CD4-positive, alpha-beta T cell treated with Interferon alpha-2 for 1 hour (primary cell): Measurements from ENCODE around the gene BANP.
"Not testable (repeated sequence)": the region's sequence is repeated elsewhere in the genome, so short reads cannot be mapped to it uniquely, and the experiment has no call there.

Experiments
- DNase-seq, 2 donors: peaks; one replicate each; pipeline ENCODE4 v3.0.0-alpha.2; 2020 to 2022

The BANP gene

GRCh38 chr16:87926246-87927194 is 24.7 kb upstream of the BANP start:
- peak in 1 of 2 donors; percentile 37 for DNase-seq

DNA sequence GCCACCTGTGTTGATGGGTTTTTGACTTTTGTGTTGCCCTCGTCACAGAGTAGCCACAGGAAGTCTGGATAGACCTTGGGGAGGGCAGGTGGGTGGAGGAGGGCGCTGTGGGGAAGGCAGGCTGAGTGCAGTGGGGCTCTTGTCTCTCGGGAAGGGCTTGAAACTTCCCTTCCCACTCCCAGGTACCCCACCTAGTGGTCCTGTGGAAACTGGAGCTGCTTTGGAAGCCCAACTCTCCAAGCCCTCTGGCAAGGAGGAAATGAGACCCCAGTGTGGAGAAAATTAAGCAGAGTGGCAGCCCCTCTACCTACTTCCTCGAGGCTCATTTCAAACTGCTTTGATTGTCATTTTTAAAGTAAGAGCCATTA is 24.1 kb upstream of the BANP start:
- no peak for DNase-seq

- DNase-seq = no peak
These were observed 21.2 kb upstream of the BANP start for GRCh38 chr16:87929986-87930385.

GRCh38 chr16:87930456-87930855 is 20.8 kb upstream of the BANP start:
- no peak for DNase-seq

DNA sequence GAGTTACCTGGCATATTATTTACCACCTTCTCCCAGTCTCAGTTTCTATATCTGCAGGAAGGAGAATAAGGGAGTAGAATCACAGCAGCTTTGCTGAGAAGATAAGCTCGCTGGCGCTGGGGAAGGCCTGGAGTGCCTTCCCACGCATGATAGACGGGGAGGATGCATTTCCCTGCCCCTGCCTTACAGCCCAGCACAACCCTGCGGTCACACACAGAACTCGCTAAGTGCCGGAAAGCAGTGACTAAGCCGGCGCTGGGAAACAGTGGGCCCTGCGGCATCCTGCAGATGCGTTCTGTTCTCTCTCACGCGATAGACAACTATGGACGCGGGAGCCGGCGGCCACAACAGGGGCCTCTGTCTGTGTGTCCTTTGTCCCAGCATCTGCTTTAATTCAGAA is 19.7 kb upstream of the BANP start:
- no peak for DNase-seq

DNA sequence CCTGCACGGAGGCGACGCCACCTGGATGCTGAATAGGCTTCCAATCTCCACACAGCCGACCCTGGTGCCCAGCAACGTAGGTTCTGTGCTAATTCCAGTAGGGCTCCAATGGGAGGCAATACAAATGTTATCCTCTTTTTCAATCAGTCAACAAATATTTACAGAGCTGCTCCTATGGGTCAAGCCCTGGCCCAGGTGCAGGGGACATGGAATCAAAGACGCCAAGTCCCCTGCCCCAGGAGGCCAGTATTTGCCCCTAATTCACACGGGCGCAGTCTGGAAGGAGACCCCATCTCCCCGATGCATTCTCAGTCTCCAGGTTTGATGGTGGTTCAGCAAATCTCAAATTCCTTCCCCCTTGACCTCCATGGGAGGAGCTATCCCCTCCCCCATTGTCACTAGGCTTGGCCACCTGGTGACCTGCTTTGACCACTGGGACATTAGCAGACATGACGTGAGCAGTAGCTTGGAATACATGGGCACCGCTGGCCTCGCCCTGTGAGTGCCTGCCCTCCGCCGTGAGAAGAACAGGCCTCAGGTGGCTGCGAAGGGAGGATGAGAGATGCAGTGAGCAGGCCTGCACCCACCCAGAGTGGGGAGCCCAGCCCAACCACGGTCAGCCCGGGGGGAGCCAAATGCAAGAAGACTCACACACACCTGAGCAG is 18.6 kb upstream of the BANP start:
- not testable (repeated sequence) for DNase-seq

- no peak for DNase-seq
These were observed 18.1 kb upstream of the BANP start for GRCh38 chr16:87933140-87933495.

GRCh38 chr16:87934752-87935425 is 16.3 kb upstream of the BANP start:
- DNase-seq = not testable (repeated sequence)

GRCh38 chr16:87936016-87936374 is 15.2 kb upstream of the BANP start:
- not testable (repeated sequence) for DNase-seq

DNA sequence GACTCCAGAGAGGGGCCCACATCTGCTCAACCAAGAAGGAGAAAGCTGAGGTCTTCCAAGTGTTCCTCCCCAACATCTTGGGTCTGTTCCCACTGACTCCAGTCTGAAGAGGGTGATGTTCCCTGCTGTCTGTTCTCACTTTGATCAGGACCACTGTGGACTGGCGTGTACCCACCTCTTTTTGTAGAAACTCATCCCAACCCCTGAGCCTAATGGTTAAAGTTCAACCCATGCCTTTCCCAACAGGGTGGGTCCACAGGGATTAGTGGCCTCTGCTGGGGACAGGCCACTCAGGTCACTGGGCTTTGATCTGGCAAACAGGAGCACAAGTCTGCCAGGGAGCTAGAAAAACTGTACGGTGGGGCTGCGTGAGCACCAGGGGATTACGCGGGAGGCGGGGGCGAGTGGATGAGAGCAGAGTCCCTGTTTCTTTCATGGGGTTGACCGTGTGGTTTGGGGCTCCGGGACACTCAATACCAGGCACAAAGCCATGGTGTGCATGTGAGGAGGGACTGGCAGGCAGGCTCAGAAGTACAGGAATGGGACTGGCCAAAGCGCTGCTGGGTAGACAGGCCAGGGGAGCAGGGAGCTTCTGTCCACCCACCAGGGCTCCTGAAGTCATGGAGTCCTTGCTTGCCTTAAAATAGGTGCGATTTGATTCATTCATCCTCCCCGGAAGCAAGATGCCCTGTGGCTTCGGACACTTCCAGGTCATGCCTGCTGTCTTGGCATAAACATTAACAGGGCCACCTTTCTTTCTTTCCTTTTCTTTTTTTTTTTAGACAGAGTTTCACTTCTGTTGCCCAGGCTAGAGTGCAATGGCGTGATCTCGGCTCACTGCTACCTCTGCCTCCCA is 14.6 kb upstream of the BANP start, which contains the start of gene CA5A:
Gene CA5A, minus strand, starts transcription at position 155 of the 856 bp plus-strand sequence. Its CDS starts 79 bp downstream, at position 76.
- DNase-seq = no peak

GRCh38 chr16:87937231-87937542 is 14.0 kb upstream of the BANP start:
- not testable (repeated sequence) for DNase-seq

DNA sequence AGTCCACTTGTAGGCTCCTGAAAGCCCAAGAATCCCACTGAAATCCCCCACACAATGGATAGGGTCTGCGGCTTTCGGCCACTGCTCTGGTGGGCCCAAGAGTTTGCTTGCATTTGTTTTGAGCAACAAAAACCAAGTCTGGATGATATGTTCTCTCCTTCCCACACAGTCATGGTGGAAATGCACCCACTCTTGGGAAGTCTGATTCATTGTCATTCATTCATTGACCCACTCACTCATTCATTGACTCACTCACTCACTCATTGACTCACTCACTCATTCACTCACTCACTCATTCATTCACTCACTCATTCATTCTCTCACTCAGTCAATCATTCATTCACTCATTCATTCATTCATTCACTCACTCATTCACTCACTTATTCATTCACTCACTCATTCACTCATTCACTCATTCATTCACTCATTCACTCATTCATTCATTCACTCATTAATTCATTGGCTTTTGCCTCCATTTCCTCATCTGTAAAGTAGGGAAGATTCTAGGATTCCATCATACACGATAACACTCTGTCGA is 12.8 kb upstream of the BANP start:
- no peak for DNase-seq

GRCh38 chr16:87939562-87940423 is 11.4 kb upstream of the BANP start:
- no peak for DNase-seq

- no peak for DNase-seq
These were observed 8.6 kb upstream of the BANP start for GRCh38 chr16:87942680-87943079.

GRCh38 chr16:87945351-87946042 is 5.7 kb upstream of the BANP start:
- peak; percentile 27 to 53 for DNase-seq

- no peak for DNase-seq
These were observed 4.5 kb upstream of the BANP start for GRCh38 chr16:87946596-87947347.

DNA sequence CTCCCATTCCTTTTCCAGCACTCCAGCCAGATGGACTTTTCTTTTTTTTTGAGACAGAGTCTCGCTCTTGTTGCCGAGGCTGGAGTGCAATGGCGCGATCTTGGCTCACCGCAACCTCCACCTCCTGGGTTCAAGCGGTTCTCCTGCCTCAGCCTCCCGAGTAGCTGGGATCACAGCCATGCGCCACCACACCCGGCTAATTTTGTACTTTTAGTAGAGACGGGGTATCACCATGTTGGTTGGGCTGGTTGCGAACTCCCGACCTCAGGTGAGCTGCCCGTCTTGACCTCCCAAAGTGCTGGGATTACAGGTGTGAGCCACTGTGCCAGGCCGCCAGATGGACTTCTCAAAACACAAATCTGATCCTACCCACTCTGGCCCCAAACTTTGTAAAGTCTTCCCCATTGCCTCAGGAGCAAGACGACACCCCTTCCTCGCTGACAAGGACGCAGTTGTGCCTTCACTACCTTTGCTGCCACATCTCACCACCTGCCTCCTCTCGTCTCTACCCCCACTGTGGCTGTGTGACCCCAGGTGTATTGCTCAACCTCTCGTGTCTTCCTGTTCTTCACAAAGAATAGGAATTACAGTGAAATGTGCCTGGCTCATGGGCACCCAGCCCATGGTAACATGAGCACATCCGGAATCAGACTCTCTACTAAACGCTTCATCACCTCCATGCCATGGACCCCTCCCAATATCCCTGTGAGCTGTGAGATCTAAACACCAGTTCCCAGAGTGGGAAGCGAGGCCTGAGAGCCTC is 3.7 kb upstream of the BANP start:
- DNase-seq = no peak

- peak in 1 of 2 donors; percentile 36 for DNase-seq
These were observed 3.1 kb upstream of the BANP start for GRCh38 chr16:87948119-87948545.

DNA sequence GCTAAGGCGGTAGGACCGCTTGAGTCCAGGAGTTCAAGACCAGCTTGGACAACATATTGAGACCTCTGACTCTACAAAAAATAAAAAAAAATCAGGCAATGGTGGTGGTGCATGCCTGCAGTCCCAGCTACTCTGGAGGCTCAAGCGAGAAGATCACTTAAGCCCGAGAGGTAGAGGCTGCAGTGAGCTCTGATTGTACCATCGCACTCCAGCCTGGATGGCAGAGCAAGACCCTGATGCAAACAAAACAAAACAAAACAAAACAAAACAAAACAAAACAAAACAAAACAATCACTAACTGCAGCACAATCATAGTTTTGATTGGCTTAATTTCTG is 2.5 kb upstream of the BANP start:
- DNase-seq = no peak
